ENCODE results near the gene NT5DC4. TPM values are rescaled to one million over a fixed set of nuclear protein-coding genes. Genes with fewer than 3 reads are reported as not detected.

Gene NT5DC4
- total and polyA plus RNA-seq, 2 experiments from 2014 or later: not detected

DNA sequence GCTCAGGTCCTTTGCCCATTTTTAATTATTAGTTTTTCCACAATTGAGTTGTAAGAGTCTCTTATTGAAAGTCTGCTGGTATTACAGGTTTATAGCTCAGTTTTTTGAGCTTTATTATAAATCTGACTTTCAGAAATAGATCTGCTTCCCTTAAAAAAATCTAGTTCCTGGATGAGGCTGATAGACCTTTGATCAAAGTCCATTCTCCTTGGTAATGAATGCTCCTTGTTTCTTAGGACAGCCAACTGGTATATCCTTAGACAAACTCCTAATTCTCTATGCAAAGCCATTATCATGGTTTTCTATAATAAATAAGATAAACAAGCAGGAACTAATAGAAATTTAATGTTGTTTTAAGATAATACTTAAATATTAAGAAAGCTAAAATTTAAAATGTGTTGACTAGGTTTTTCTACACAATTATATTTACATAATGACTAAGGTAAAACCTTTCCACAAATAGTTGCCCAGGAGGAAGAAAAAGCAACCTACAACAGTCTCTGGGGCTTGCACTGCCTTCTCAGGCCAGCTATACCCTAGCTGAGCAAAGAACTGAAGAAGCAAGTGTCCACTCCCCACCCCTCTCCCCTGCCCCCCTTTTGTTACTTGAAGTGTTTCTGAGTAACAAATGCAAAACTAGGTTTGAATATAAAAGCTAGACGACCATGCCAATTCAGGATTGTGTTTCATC lies 16.9 kb downstream of the NT5DC4 start:
- no peaks in the 10 kb centered on the region for H3K79me2 ChIP-seq (ENCODE audit: insufficient read depth)
- DNase-seq: no peak
- H2AFZ ChIP-seq: no peak overlapping the region
- H3K27ac ChIP-seq: no peak overlapping the region
- H3K4me3 ChIP-seq: no peak overlapping the region
- H3K36me3 ChIP-seq (ENCODE audit: low read depth): peaks cover 5% of the 10 kb centered on the region; the same call in 1 of the 2 replicates
- H3K4me2 ChIP-seq (ENCODE audit: unreplicated experiment): no peak overlapping the region
- no peaks in the 10 kb centered on the region; the same call in 1 of the 2 replicates for H3F3A ChIP-seq (ENCODE audit: insufficient read depth)
- no peaks in the 10 kb centered on the region for H3K9me3 ChIP-seq (ENCODE audit: low read depth)
- no peak for TF ChIP-seq EZH2 (IDR thresholded peaks at IDR 0.05; ENCODE audit: insufficient read depth, poor library complexity, severe bottlenecking)
- no peak for TF ChIP-seq EZH2phosphoT487 (IDR thresholded peaks at IDR 0.05; ENCODE audit: insufficient read depth, low read depth)
- H3K9me2 ChIP-seq (ENCODE audit: insufficient read depth): no peaks in the 10 kb centered on the region
- no peak overlapping the region for H3K9ac ChIP-seq
- in situ Hi-C loops (cut with MboI): no loop called here
- WGBS, 2 experiments (ENCODE audit: low coverage in 1 of 2, low lambda C conversion rate in 2 of 2, missing lambda C conversion rate in 2 of 2): 95 to 100% methylated on average over 1 of the region's 1 CpG
- H4K20me1 ChIP-seq (ENCODE audit: insufficient read depth): no peaks in the 10 kb centered on the region
- H3K4me1 ChIP-seq (ENCODE audit: insufficient read depth): peaks cover 8% of the 10 kb centered on the region
- H3K27me3 ChIP-seq (replicated peaks; ENCODE audit: insufficient read depth): no peaks in the 10 kb centered on the region

DNA sequence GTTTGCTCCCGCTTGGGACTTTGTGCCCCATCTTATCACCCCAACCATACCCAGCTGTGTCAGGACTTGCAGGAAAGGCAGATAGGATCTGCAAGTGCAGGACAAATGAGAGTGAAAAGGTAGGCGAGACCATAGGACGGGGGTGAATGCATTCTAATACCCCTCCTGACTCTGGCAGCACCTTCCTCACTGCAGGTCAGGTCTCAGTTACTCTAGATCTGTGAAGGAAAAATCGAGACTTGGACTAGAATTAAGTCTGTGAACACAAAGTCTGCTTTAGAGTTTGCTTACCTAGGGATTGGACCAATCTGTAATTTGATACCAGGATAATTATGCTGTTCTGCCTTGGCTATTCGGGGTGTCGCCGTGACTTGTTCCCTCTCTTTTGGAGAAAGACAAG lies 19.7 kb downstream of the NT5DC4 start:
- H3K27ac ChIP-seq: no peak overlapping the region
- no peaks in the 10 kb centered on the region for H4K20me1 ChIP-seq (ENCODE audit: insufficient read depth)
- H3K79me2 ChIP-seq (ENCODE audit: insufficient read depth): no peaks in the 10 kb centered on the region
- no peaks in the 10 kb centered on the region for H3K9me2 ChIP-seq (ENCODE audit: insufficient read depth)
- H3K9me3 ChIP-seq (ENCODE audit: low read depth): no peaks in the 10 kb centered on the region
- H3K36me3 ChIP-seq (ENCODE audit: low read depth): peaks cover 5% of the 10 kb centered on the region; the same call in 1 of the 2 replicates
- no peak for DNase-seq
- in situ Hi-C loops (cut with MboI): no loop called here
- H3K4me3 ChIP-seq: no peak overlapping the region
- 95 to 96% methylated on average over 7 of the region's 7 CpGs for WGBS, 2 experiments (ENCODE audit: low coverage in 1 of 2, low lambda C conversion rate in 2 of 2, missing lambda C conversion rate in 2 of 2)
- H2AFZ ChIP-seq: no peak overlapping the region
- H3K27me3 ChIP-seq (replicated peaks; ENCODE audit: insufficient read depth): no peaks in the 10 kb centered on the region
- H3F3A ChIP-seq (ENCODE audit: insufficient read depth): no peaks in the 10 kb centered on the region; the same call in 1 of the 2 replicates
- peaks cover 8% of the 10 kb centered on the region for H3K4me1 ChIP-seq (ENCODE audit: insufficient read depth)
- H3K9ac ChIP-seq: no peak overlapping the region
- no peak for TF ChIP-seq EZH2 (IDR thresholded peaks at IDR 0.05; ENCODE audit: insufficient read depth, poor library complexity, severe bottlenecking)
- no peak for TF ChIP-seq EZH2phosphoT487 (IDR thresholded peaks at IDR 0.05; ENCODE audit: insufficient read depth, low read depth)
- no peak overlapping the region for H3K4me2 ChIP-seq (ENCODE audit: unreplicated experiment)

GRCh38 chr2:112749755-112750559 lies 29.1 kb downstream of the NT5DC4 start:
- Histone ChIP-seq H3K79me2 (ENCODE audit: insufficient read depth) (peaks cover 31% of the 10 kb centered on the region), H3K4me3 (no peak overlapping the region), H4K20me1 (ENCODE audit: insufficient read depth) (no peaks in the 10 kb centered on the region), H3K9ac (no peak overlapping the region), H3F3A (ENCODE audit: insufficient read depth) (peaks cover 11% of the 10 kb centered on the region; the same call in 1 of the 2 replicates), H3K9me2 (ENCODE audit: insufficient read depth) (no peaks in the 10 kb centered on the region), H3K27ac (peak overlapping the region; percentile 16), H3K27me3 (replicated peaks; ENCODE audit: insufficient read depth) (no peaks in the 10 kb centered on the region), H3K4me1 (ENCODE audit: insufficient read depth) (no peaks in the 10 kb centered on the region), H3K9me3 (ENCODE audit: low read depth) (no peaks in the 10 kb centered on the region), H3K36me3 (ENCODE audit: low read depth) (no peaks in the 10 kb centered on the region), H3K4me2 (ENCODE audit: unreplicated experiment) (no peak overlapping the region), H2AFZ (peak overlapping the region; percentile 33)
- WGBS, 2 experiments (ENCODE audit: low coverage in 1 of 2, low lambda C conversion rate in 2 of 2, missing lambda C conversion rate in 2 of 2): 51 to 58% methylated on average over 9 of the region's 9 CpGs
- in situ Hi-C loops (cut with MboI): loop anchor here (5.0 kb wide), 1 partner anchor 192 kb away; no protein-coding TSS in a partner anchor
- TF ChIP-seq EZH2phosphoT487 (IDR thresholded peaks at IDR 0.05; ENCODE audit: insufficient read depth, low read depth): no peak
- DNase-seq: peak; percentile 81

DNA sequence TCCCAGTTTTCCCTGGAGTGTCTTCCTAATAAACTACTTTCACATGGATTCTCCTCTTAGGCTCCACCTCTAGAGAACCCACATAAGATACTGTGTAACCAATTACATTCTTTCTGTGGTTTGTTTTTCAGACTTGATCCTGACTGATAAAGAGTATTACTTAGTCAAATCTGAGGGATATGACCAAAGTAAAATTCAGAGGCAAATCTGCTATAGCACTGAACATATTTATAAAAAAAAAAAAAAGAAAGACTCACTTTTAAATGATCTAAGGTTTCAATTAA lies 29.7 kb downstream of the NT5DC4 start:
- H3K4me2 ChIP-seq (ENCODE audit: unreplicated experiment): no peak overlapping the region
- no peak overlapping the region for H3K4me3 ChIP-seq
- peak overlapping the region; percentile 16; the same call in 1 of the 2 replicates for H3K27ac ChIP-seq
- no peak overlapping the region for H3K9ac ChIP-seq
- no peaks in the 10 kb centered on the region for H3K27me3 ChIP-seq (replicated peaks; ENCODE audit: insufficient read depth)
- no peaks in the 10 kb centered on the region for H3K4me1 ChIP-seq (ENCODE audit: insufficient read depth)
- H3F3A ChIP-seq (ENCODE audit: insufficient read depth): peaks cover 11% of the 10 kb centered on the region; the same call in 1 of the 2 replicates
- H3K9me2 ChIP-seq (ENCODE audit: insufficient read depth): no peaks in the 10 kb centered on the region
- H3K79me2 ChIP-seq (ENCODE audit: insufficient read depth): peaks cover 31% of the 10 kb centered on the region
- H4K20me1 ChIP-seq (ENCODE audit: insufficient read depth): no peaks in the 10 kb centered on the region
- peak overlapping the region; percentile 33 for H2AFZ ChIP-seq
- DNase-seq: peak; percentile 27
- H3K9me3 ChIP-seq (ENCODE audit: low read depth): no peaks in the 10 kb centered on the region
- TF ChIP-seq EZH2phosphoT487 (IDR thresholded peaks at IDR 0.05; ENCODE audit: insufficient read depth, low read depth): no peak
- no peak for TF ChIP-seq EZH2 (IDR thresholded peaks at IDR 0.05; ENCODE audit: insufficient read depth, poor library complexity, severe bottlenecking)
- H3K36me3 ChIP-seq (ENCODE audit: low read depth): no peaks in the 10 kb centered on the region
- in situ Hi-C loops (cut with MboI): loop anchor here (5.0 kb wide), 1 partner anchor 192 kb away; no protein-coding TSS in a partner anchor

Data from GM23248 (cell line).